A549 (cell line): ENCODE data around the gene EXOC4.

Experiments used
- CHD2 ChIP-seq: fragments of 150-350 bp; IDR thresholded peaks from 2 replicates; pipeline ENCODE4 v1.6.1; 2014; ENCODE audit warnings: low read length; ENCODE audit not compliant: partially characterized antibody
- CTCF ChIP-seq: fragments of >200 bp; sonication (Bioruptor Twin); formaldehyde crosslinking; IDR thresholded peaks from 3 replicates; pipeline ENCODE4 v1.5.1; 2016
- ELK1 ChIP-seq: fragments of 150-350 bp; IDR thresholded peaks from 2 replicates; pipeline ENCODE4 v1.6.1; 2014; ENCODE audit warnings: low read depth, mild to moderate bottlenecking, low read length
- FOSL2 ChIP-seq, 2 experiments: fragments of 450-650 bp in 1 of 2; fragments of >200 bp in 1 of 2; sonication (Bioruptor Twin) in 1 of 2; formaldehyde crosslinking; IDR thresholded peaks; 2 replicates each; pipeline versions ENCODE4 v1.5.0 to v1.6.1; 2016 to 2020; ENCODE audit warnings: mild to moderate bottlenecking in 1 of 2, moderate library complexity in 1 of 2
- JUN ChIP-seq, 2 experiments: fragments of >200 bp; sonication (Bioruptor Twin); formaldehyde crosslinking; IDR thresholded peaks; 2 replicates in 1 of 2; 3 replicates in 1 of 2; pipeline ENCODE4 v1.6.1; 2016 to 2017
- JUNB ChIP-seq: fragments of >200 bp; sonication (Bioruptor Twin); formaldehyde crosslinking; IDR thresholded peaks from 2 replicates; pipeline ENCODE4 v1.6.1; 2016
- MAFK ChIP-seq: fragments of 450-650 bp; IDR thresholded peaks from 2 replicates; pipeline ENCODE4 v1.6.1; 2014; ENCODE audit not compliant: partially characterized antibody
- NFE2L2 ChIP-seq: fragments of 150-350 bp; conservative IDR thresholded peaks from 2 replicates; pipeline ENCODE4 v1.6.1; 2014; ENCODE audit warnings: low read length
- POLR2A ChIP-seq: IDR thresholded peaks from 2 replicates; pipeline ENCODE4 v1.6.1; 2012; ENCODE audit warnings: mild to moderate bottlenecking, low read length
- REST ChIP-seq: fragments of 200-600 bp; sonication (generic); IDR thresholded peaks from 2 replicates; pipeline ENCODE4 v1.6.1; 2016; ENCODE audit warnings: antibody characterized with exemption, mild to moderate bottlenecking, moderate library complexity
- SMC3 ChIP-seq: fragments of >200 bp; sonication (Bioruptor Twin); formaldehyde crosslinking; IDR thresholded peaks from 3 replicates; pipeline ENCODE4 v1.6.1; 2018; ENCODE audit warnings: inconsistent platforms
- USF2 ChIP-seq: fragments of 450-650 bp; IDR thresholded peaks from 2 replicates; pipeline ENCODE4 v1.6.1; 2014; ENCODE audit warnings: antibody characterized with exemption
- ZSCAN20 ChIP-seq: fragments of 250-450 bp; sonication (Bioruptor Pico); IDR thresholded peaks from 2 replicates; pipeline ENCODE4 v1.8.0; 2022; ENCODE audit warnings: mild to moderate bottlenecking, moderate library complexity

- TF ChIP-seq POLR2A: no peak
- no peak for TF ChIP-seq JUNB
- no peak for TF ChIP-seq FOSL2 (IDR thresholded peaks at IDR 0.05)
- no peak for TF ChIP-seq FOSL2 (CRISPR knock-in tag; IDR thresholded peaks at IDR 0.05)
- TF ChIP-seq USF2: no peak
- TF ChIP-seq CTCF: no peak
- TF ChIP-seq REST: no peak
- no peak for TF ChIP-seq JUN (IDR thresholded peaks at IDR 0.05)
- no peak for TF ChIP-seq MAFK
- no peak for TF ChIP-seq ELK1
- no peak for TF ChIP-seq NFE2L2
- no peak for TF ChIP-seq ZSCAN20 (CRISPR knock-in tag)
- no peak for TF ChIP-seq CHD2
- TF ChIP-seq SMC3: no peak
These were observed 498.2 kb downstream of the EXOC4 start for GRCh38 chr7:133751079-133751478.
